WERI-Rb-1 (cell line): ENCODE data around the gene RNU5D-1.

ENCODE experiments used
- DNase-seq: peaks from one replicate; pipeline ENCODE4 v3.0.0-alpha.2; 2020
- H3K27ac ChIP-seq: fragments of 250-450 bp; sonication (Bioruptor Pico); 2 replicates; pipeline ENCODE4 v1.5.1; 2020; ENCODE audit warnings: mild to moderate bottlenecking, moderate library complexity
- H3K27me3 ChIP-seq: fragments of 250-450 bp; sonication (Bioruptor Pico); 2 replicates; pipeline ENCODE4 v1.5.1; 2021; ENCODE audit warnings: mild to moderate bottlenecking, low read depth, moderate library complexity; ENCODE audit not compliant: insufficient read depth, severe bottlenecking
- H3K36me3 ChIP-seq: fragments of 250-450 bp; sonication (Bioruptor Pico); 2 replicates; pipeline ENCODE4 v1.5.1; 2020; ENCODE audit warnings: mild to moderate bottlenecking, moderate library complexity
- H3K4me3 ChIP-seq: 2 replicates; pipeline ENCODE4 v1.5.1; 2011; ENCODE audit warnings: low read depth, mild to moderate bottlenecking, control low read depth, low read length
- H3K9me3 ChIP-seq: fragments of 250-450 bp; sonication (Bioruptor Pico); 2 replicates; pipeline ENCODE4 v1.5.1; 2021; ENCODE audit warnings: mild to moderate bottlenecking, moderate library complexity; ENCODE audit not compliant: severe bottlenecking
- TF ChIP-seq, protein P1 (sequence below): IDR thresholded peaks from 2 replicates; pipeline ENCODE4 v1.5.1; 2011; ENCODE audit warnings: low read depth, mild to moderate bottlenecking, control low read depth, inconsistent platforms, low read length

Gene RNU5D-1

DNA sequence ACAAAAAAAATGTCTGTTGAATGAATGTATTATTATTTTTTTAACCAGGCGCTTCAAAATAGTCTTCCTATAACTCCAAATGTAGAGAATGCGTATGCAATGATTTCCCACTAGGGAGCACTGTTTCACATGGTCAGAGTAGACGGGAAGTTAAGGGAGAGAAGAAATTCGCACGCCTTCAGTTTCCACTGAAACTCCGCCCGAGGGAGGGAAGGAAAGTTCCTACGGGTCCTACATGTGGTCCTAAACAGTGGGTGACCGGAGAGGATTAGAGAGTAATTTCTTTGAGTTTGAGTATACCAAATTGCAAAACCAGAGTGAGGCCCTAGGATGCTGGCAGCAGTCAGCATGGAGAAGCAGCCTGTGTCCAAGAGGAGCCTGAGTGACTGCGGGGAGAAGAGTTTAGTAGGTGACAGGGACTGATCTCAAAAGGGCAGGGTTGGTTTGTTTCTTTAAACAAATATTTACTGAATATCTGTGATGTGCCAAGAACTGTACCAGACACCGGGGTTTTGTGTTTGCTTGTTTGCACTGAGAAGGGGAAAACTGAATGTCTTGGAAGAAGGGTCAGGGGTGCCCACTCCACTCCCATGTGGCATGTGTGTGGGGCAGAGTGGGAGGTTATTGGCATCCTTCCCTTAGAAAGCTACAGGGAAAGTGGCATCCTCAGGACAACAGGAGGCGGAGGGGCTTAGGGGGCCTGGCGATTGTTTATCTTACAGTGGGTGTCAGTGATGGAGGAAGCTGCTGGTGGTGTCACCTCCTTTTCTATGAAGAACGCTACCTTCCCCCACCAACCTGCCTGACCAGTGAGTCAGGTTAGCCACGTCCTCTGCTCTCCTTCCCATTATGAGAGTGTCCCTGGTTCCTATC, 22.8 kb downstream of the RNU5D-1 start:
- TF ChIP-seq, protein P1, sequence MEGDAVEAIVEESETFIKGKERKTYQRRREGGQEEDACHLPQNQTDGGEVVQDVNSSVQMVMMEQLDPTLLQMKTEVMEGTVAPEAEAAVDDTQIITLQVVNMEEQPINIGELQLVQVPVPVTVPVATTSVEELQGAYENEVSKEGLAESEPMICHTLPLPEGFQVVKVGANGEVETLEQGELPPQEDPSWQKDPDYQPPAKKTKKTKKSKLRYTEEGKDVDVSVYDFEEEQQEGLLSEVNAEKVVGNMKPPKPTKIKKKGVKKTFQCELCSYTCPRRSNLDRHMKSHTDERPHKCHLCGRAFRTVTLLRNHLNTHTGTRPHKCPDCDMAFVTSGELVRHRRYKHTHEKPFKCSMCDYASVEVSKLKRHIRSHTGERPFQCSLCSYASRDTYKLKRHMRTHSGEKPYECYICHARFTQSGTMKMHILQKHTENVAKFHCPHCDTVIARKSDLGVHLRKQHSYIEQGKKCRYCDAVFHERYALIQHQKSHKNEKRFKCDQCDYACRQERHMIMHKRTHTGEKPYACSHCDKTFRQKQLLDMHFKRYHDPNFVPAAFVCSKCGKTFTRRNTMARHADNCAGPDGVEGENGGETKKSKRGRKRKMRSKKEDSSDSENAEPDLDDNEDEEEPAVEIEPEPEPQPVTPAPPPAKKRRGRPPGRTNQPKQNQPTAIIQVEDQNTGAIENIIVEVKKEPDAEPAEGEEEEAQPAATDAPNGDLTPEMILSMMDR: peak; percentile 39; the same call in 1 of the 2 replicates
- H3K27me3 ChIP-seq: no peaks in the 10 kb centered on the region
- H3K9me3 ChIP-seq: no peaks in the 10 kb centered on the region
- no peak overlapping the region for H3K27ac ChIP-seq
- H3K4me3 ChIP-seq: no peak overlapping the region
- no peaks in the 10 kb centered on the region for H3K36me3 ChIP-seq
- no peak for DNase-seq

DNA sequence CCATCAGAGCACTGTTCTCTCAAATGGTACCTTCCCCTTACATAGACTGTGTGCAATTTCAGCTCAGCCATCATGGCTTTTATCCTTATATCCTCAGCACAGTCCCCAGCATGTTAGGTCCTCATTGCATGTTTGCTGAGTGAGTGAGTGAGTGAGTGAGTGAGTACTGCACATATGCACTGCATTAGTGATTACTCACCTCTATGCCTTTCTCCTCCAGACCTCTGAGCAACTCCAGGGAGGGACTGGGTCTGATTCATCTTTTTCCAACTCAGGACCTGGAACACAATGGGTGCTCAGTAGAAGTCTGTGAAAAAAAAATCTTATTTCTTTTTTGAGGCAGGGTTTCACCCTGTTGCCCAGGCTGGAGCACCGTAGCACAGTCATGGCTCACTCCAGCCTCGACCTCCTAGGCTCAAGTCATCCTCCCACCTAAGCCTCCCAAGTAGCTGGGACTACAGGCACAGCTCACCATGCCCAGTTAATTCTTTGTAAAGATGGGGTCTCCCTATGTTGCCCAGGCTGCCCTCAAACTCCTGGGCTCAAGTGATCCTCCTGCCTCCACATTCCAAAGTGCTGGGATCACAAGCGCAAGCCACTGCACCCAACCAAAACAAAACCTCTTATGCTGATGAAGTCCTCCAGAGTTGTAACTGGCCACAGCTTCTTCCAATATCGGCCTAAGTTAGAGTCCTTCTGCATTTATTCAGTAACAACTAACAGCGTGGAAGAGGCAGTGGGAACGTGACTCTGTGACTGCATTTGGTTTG, 23.7 kb downstream of the RNU5D-1 start:
- TF ChIP-seq, protein P1: no peak
- Histone ChIP-seq H3K9me3 (no peaks in the 10 kb centered on the region), H3K36me3 (no peaks in the 10 kb centered on the region), H3K27me3 (no peaks in the 10 kb centered on the region), H3K27ac (no peak overlapping the region), H3K4me3 (no peak overlapping the region)
- no peak for DNase-seq

DNA sequence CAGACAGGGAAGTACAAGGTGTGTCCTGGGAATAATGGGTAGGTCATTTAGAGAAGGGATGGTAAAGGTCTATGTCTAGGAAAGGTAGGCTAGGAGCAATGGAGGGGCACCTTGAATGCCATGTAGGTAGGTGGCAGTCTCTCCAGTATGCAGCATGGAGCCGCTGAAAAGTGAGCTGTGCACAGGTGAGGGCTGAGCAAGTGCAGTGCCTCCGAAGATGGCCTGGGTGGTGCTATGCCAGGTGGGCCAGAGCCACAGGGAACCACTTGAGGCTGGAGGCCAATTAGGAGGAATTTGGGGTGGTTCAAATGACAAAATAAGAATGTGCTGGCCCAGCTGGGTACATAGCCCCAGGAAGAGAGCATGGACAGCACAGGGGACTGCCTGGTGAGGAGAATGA, 25.0 kb downstream of the RNU5D-1 start:
- Histone ChIP-seq H3K27ac (no peak overlapping the region), H3K36me3 (no peaks in the 10 kb centered on the region), H3K27me3 (no peaks in the 10 kb centered on the region), H3K4me3 (no peak overlapping the region), H3K9me3 (no peaks in the 10 kb centered on the region)
- no peak for DNase-seq
- TF ChIP-seq, protein P1: no peak

DNA sequence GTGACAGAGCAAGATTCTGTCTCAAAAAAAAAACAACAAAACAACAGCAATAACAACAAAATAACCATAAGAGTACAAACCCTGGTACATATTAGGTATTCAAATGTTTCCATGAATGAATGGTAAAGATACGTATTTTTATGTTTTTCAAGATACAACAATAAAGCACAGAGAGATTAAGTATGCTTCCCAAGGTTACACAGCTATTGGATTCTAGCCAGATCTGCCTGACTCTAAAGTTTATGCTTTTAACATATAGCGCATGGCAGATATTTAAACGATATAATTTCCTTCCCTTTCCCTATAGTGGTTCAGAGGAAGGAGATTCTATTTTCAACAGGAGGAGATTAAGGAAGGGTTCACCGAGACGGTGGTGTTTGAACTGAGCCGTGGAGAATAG, 25.5 kb downstream of the RNU5D-1 start:
- no peak overlapping the region for H3K4me3 ChIP-seq
- no peaks in the 10 kb centered on the region for H3K36me3 ChIP-seq
- H3K27ac ChIP-seq: no peak overlapping the region
- TF ChIP-seq, protein P1: no peak
- no peaks in the 10 kb centered on the region for H3K9me3 ChIP-seq
- no peaks in the 10 kb centered on the region for H3K27me3 ChIP-seq
- DNase-seq: no peak

DNA sequence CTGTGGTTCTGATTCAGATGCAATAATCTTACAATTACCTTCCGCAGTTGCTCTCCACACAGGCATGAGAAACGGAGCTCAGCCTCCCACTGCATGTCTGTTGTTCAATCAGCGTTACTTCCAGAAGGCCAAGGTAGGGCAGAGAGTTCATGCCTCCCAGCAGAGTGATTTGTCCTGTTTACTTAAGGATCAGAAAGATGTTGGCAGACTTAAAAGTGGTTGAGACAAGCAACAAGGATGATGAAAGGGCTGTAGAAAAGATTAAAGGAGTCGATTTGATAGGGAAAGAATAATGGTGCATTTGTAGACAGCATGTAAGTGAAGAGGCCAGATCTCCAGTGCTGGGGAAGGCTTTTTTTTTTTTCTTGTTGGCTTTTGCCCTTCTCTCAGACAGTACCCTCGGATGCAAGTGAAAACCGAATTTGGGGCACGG, 29.8 kb downstream of the RNU5D-1 start:
- peak; percentile 45 for DNase-seq
- H3K9me3 ChIP-seq: no peaks in the 10 kb centered on the region
- no peaks in the 10 kb centered on the region for H3K36me3 ChIP-seq
- H3K27ac ChIP-seq: peak overlapping the region; percentile 45
- TF ChIP-seq, protein P1: no peak
- no peak overlapping the region for H3K4me3 ChIP-seq
- H3K27me3 ChIP-seq: no peaks in the 10 kb centered on the region
